ENCODE results near the gene UTP18. TPM values are rescaled to one million over a fixed set of nuclear protein-coding genes. Genes with fewer than 3 reads are reported as not detected.
A peak's percentile ranks its signal among the peaks of the same experiment; 100 is the strongest.

The UTP18 gene
- total RNA-seq, 6 experiments from 2014 or later = 24.7 to 38.5 (median 35.2) TPM

- H3K4me3 Mint-ChIP-seq = no peak overlapping the region
- no peak for TF ChIP-seq CTCF (IDR thresholded peaks at IDR 0.05)
- no peak for DNase-seq
- no peaks in the 10 kb centered on the region for H3K4me1 Mint-ChIP-seq (ENCODE audit: low read depth)
- H3K27ac Mint-ChIP-seq = no peak overlapping the region
- no peaks in the 10 kb centered on the region for H3K27me3 Mint-ChIP-seq (ENCODE audit: insufficient read depth)
- no peaks in the 10 kb centered on the region for H3K9me3 Mint-ChIP-seq
- H3K36me3 Mint-ChIP-seq (ENCODE audit: low read depth) = peaks cover 4% of the 10 kb centered on the region
Observed at GRCh38 chr17:51238255-51238887, 22.0 kb upstream of the UTP18 start.

DNA sequence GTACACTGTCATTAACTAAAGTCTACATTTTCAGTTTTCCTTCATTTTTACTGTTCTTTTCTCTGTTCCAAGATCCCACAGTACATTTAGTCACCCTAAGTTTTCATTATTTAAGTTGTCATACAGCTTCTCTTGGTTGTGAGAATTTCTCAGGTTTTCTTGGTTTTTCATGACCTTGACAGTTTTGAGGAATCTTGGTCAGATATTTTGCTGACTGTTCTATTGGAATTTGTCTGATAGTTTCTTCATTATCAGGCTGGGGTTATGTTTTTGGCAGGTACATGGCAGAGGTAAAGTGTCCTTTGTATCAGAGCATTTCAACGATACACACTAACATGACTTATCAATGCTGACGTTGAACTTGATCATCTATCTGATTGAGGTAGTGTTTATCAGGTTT lies 20.1 kb upstream of the UTP18 start:
- no peaks in the 10 kb centered on the region for H3K9me3 Mint-ChIP-seq
- peaks cover 1% of the 10 kb centered on the region; the same call in 1 of the 2 replicates for H3K27me3 Mint-ChIP-seq (ENCODE audit: insufficient read depth)
- peaks cover 11% of the 10 kb centered on the region for H3K4me1 Mint-ChIP-seq (ENCODE audit: low read depth)
- DNase-seq = no peak
- peaks cover 4% of the 10 kb centered on the region for H3K36me3 Mint-ChIP-seq (ENCODE audit: low read depth)
- H3K27ac Mint-ChIP-seq = no peak overlapping the region
- TF ChIP-seq CTCF (IDR thresholded peaks at IDR 0.05) = no peak
- no peak overlapping the region for H3K4me3 Mint-ChIP-seq

- no peak overlapping the region for H3K27ac Mint-ChIP-seq
- peaks cover 27% of the 10 kb centered on the region for H3K4me1 Mint-ChIP-seq (ENCODE audit: low read depth)
- no peaks in the 10 kb centered on the region for H3K9me3 Mint-ChIP-seq
- TF ChIP-seq CTCF (IDR thresholded peaks at IDR 0.05) = no peak
- H3K4me3 Mint-ChIP-seq = no peak overlapping the region
- H3K27me3 Mint-ChIP-seq (ENCODE audit: insufficient read depth) = peaks cover 1% of the 10 kb centered on the region; the same call in 1 of the 2 replicates
- H3K36me3 Mint-ChIP-seq (ENCODE audit: low read depth) = peaks cover 10% of the 10 kb centered on the region
- DNase-seq = no peak
Observed at GRCh38 chr17:51244041-51244440, 16.3 kb upstream of the UTP18 start.

DNA sequence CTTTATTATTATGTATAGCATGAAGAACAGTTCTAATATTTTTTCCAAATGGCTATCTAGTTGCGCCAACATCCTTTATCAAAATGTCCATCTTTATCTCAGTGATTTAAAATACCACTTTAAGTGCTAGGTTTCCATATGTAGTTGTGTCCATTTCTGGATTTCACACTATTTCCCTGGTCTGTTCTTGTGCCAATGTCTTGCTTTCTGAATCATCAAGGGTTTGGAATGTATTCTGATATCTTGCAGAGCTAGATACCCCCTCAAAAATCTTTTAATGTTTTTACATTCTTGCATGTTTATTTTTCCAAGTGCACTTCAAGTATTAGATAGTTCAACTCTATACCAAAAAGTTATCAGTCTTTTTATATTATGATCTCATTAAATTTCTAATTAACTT lies 14.8 kb upstream of the UTP18 start:
- no peak for TF ChIP-seq CTCF (IDR thresholded peaks at IDR 0.05)
- Mint-ChIP-seq H3K4me3 (no peak overlapping the region), H3K36me3 (ENCODE audit: low read depth) (peaks cover 14% of the 10 kb centered on the region), H3K9me3 (no peaks in the 10 kb centered on the region), H3K27ac (no peak overlapping the region), H3K4me1 (ENCODE audit: low read depth) (peaks cover 31% of the 10 kb centered on the region), H3K27me3 (ENCODE audit: insufficient read depth) (peaks cover 1% of the 10 kb centered on the region; the same call in 1 of the 2 replicates)
- DNase-seq = no peak

GRCh38 chr17:51250314-51250840 lies 10.0 kb upstream of the UTP18 start:
- DNase-seq = no peak
- peaks cover 37% of the 10 kb centered on the region for H3K4me1 Mint-ChIP-seq (ENCODE audit: low read depth)
- TF ChIP-seq CTCF (IDR thresholded peaks at IDR 0.05) = no peak
- peak overlapping the region; percentile 79; the same call in 1 of the 2 replicates for H3K27ac Mint-ChIP-seq
- peak overlapping the region; percentile 56; the same call in 1 of the 2 replicates for H3K4me3 Mint-ChIP-seq
- no peaks in the 10 kb centered on the region for H3K27me3 Mint-ChIP-seq (ENCODE audit: insufficient read depth)
- peaks cover 43% of the 10 kb centered on the region for H3K36me3 Mint-ChIP-seq (ENCODE audit: low read depth)
- no peaks in the 10 kb centered on the region for H3K9me3 Mint-ChIP-seq

All from HFFc6 (cell line).